SK-N-SH (cell line): ENCODE data around the gene ZNF587. TPM values are rescaled to one million over a fixed set of nuclear protein-coding genes. Genes with fewer than 3 reads are reported as not detected.
"Not testable (repeated sequence)": the region's sequence is repeated elsewhere in the genome, so short reads cannot be mapped to it uniquely, and the experiment has no call there.

ENCODE experiments used
- CTCF ChIA-PET: fragments of 300-600, 350-600 bp; formaldehyde crosslinking; extraction: SDS; loops from one replicate; lab custom pipeline; 2021; lab: Yijun Ruan, JAX
- POLR2A ChIA-PET: fragments of 350-600 bp; sonication (Branson Sonifier 250); formaldehyde crosslinking; extraction: SDS; loops from one replicate; lab custom pipeline; 2020; ENCODE audit warnings: antibody characterized with exemption, inconsistent platforms; lab: Yijun Ruan, JAX
- DNase-seq: peaks from one replicate; pipeline ENCODE4 v3.0.0; 2012
- H2AFZ ChIP-seq: fragments of 200-600 bp; sonication (generic); 2 replicates; pipeline ENCODE4 v1.8.1; 2016; ENCODE audit warnings: antibody characterized with exemption, mild to moderate bottlenecking, low read depth
- H3F3A ChIP-seq: fragments of 200-600 bp; sonication (generic); replicated peaks from 2 replicates; pipeline ENCODE3; 2016; ENCODE audit warnings: antibody characterized with exemption, mild to moderate bottlenecking; ENCODE audit not compliant: insufficient read depth
- H3K27ac ChIP-seq, 2 experiments: fragments of 200-500 bp in 1 of 2; fragments of 200-600 bp in 1 of 2; sonication (Bioruptor generic) in 1 of 2; sonication (generic), shearing (Covaris generic) in 1 of 2; 2 replicates each; pipeline versions ENCODE4 v1.5.1 to v1.6.1; 2014 to 2016; ENCODE audit warnings: low read depth in 2 of 2, inconsistent platforms in 1 of 2, low read length in 1 of 2, mild to moderate bottlenecking in 1 of 2, mixed read lengths in 1 of 2
- H3K27me3 ChIP-seq: fragments of 200-600 bp; sonication (generic), shearing (Covaris generic); 2 replicates; pipeline ENCODE4 v1.6.1; 2016; ENCODE audit warnings: mixed run types; ENCODE audit not compliant: insufficient read depth
- H3K36me3 ChIP-seq, 2 experiments: fragments of 200-500 bp in 1 of 2; fragments of 200-600 bp in 1 of 2; sonication (Bioruptor generic) in 1 of 2; sonication (generic) in 1 of 2; replicated peaks in 1 of 2; 2 replicates each; pipeline versions ENCODE3 to v1.5.1; 2014 to 2016; ENCODE audit warnings: low read length in 1 of 2, mild to moderate bottlenecking in 1 of 2; ENCODE audit not compliant: insufficient read depth in 2 of 2, control insufficient read depth in 1 of 2
- H3K4me1 ChIP-seq, 2 experiments: fragments of 200-500 bp in 1 of 2; fragments of 200-600 bp in 1 of 2; sonication (Bioruptor generic) in 1 of 2; sonication (generic), shearing (Covaris generic) in 1 of 2; 2 replicates each; pipeline versions ENCODE4 v1.5.1 to v1.6.1; 2014 to 2016; ENCODE audit warnings: low read depth in 1 of 2, low read length in 1 of 2, mixed run types in 1 of 2; ENCODE audit not compliant: insufficient read depth in 2 of 2, control insufficient read depth in 1 of 2
- H3K4me2 ChIP-seq: fragments of 200-600 bp; sonication (generic), shearing (Covaris generic); 2 replicates; pipeline ENCODE4 v1.6.1; 2017; ENCODE audit warnings: mixed run types
- H3K4me3 ChIP-seq, 2 experiments: fragments of 200-500 bp in 1 of 2; fragments of 200-600 bp in 1 of 2; sonication (Bioruptor generic) in 1 of 2; sonication (generic), shearing (Covaris generic) in 1 of 2; 2 replicates each; pipeline versions ENCODE4 v1.5.1 to v1.8.1; 2014 to 2016; ENCODE audit warnings: low read depth in 2 of 2, inconsistent platforms in 1 of 2, low read length in 1 of 2, mild to moderate bottlenecking in 1 of 2, mixed read lengths in 1 of 2, moderate library complexity in 1 of 2
- H3K79me2 ChIP-seq: fragments of 200-600 bp; sonication (generic); 2 replicates; pipeline ENCODE4 v1.8.1; 2017; ENCODE audit warnings: mild to moderate bottlenecking; ENCODE audit not compliant: insufficient read depth
- H3K9ac ChIP-seq: fragments of 200-600 bp; sonication (generic); 2 replicates; pipeline ENCODE4 v1.6.1; 2017; ENCODE audit warnings: mixed run types
- H3K9me2 ChIP-seq: fragments of 200-600 bp; sonication (generic); 2 replicates; pipeline ENCODE4 v1.6.1; 2017; ENCODE audit warnings: mixed run types
- H3K9me3 ChIP-seq: fragments of 200-600 bp; sonication (generic); 2 replicates; pipeline ENCODE4 v1.6.1; 2017; ENCODE audit warnings: mixed run types, mild to moderate bottlenecking, moderate library complexity
- H4K20me1 ChIP-seq: fragments of 200-600 bp; sonication (generic); 2 replicates; pipeline ENCODE4 v1.6.1; 2017; ENCODE audit warnings: mild to moderate bottlenecking, mixed run types; ENCODE audit not compliant: insufficient read depth
- FOSL2 ChIP-seq: IDR thresholded peaks from 2 replicates; pipeline ENCODE4 v1.4.0; 2012; ENCODE audit warnings: low read depth, mild to moderate bottlenecking, moderate library complexity, borderline replicate concordance
- GABPA ChIP-seq: IDR thresholded peaks from 2 replicates; pipeline ENCODE4 v1.4.0; 2012; ENCODE audit warnings: low read depth, mild to moderate bottlenecking
- GATA2 ChIP-seq: sonication (generic); formaldehyde crosslinking; IDR thresholded peaks from 2 replicates; pipeline ENCODE4 v1.5.0; 2020; ENCODE audit warnings: mild to moderate bottlenecking, missing genetic modification reagents
- NFIC ChIP-seq: IDR thresholded peaks from 2 replicates; pipeline ENCODE4 v1.4.0; 2012; ENCODE audit warnings: borderline replicate concordance
- NRF1 ChIP-seq: IDR thresholded peaks from 2 replicates; pipeline ENCODE4 v1.6.1; 2012; ENCODE audit warnings: low read depth, mild to moderate bottlenecking, low read length
- RAD21 ChIP-seq: IDR thresholded peaks from 2 replicates; pipeline ENCODE4 v1.6.1; 2012; ENCODE audit warnings: mild to moderate bottlenecking, low read length
- RCOR1 ChIP-seq: fragments of 150-350 bp; IDR thresholded peaks from 2 replicates; pipeline ENCODE4 v1.6.1; 2017; ENCODE audit warnings: antibody characterized with exemption, low read length
- RFX5 ChIP-seq: IDR thresholded peaks from 2 replicates; pipeline ENCODE4 v1.6.1; 2012; ENCODE audit warnings: mild to moderate bottlenecking, improper control_type of control experiment, low read length
- TCF12 ChIP-seq: IDR thresholded peaks from 2 replicates; pipeline ENCODE4 v1.4.0; 2012
- TEAD4 ChIP-seq: IDR thresholded peaks from 2 replicates; pipeline ENCODE4 v1.4.0; 2012; ENCODE audit warnings: mild to moderate bottlenecking, borderline replicate concordance; ENCODE audit not compliant: insufficient read depth
- WGBS: methylation state at CpG from one replicate; pipeline ENCODE4 v1.1.6; 2017; ENCODE audit warnings: low lambda C conversion rate; 5-methylcytosine and 5-hydroxymethylcytosine counted together
- polyA plus RNA-seq, 3 experiments: library from polyadenylated mRNA; depleted of rRNA; stranded (reverse); fragments of >200 nt; gene quantifications; 2 replicates each; pipeline ENCODE4 v1.2.3, GENCODE V29; 2012
- TF ChIP-seq, protein P1 (sequence below): IDR thresholded peaks from 2 replicates; pipeline ENCODE4; 2012
- TF ChIP-seq, protein P2 (sequence below): IDR thresholded peaks from 2 replicates; pipeline ENCODE4 v1.4.0; 2012; ENCODE audit warnings: low read depth
- TF ChIP-seq, protein P3 (sequence below): IDR thresholded peaks from 2 replicates; pipeline ENCODE4 v1.4.0; 2012; ENCODE audit warnings: low read depth, borderline replicate concordance

Gene ZNF587
- polyA plus RNA-seq, 1 of the 3 experiments (the other 2 are of a cell fraction) = 7.4 TPM

DNA sequence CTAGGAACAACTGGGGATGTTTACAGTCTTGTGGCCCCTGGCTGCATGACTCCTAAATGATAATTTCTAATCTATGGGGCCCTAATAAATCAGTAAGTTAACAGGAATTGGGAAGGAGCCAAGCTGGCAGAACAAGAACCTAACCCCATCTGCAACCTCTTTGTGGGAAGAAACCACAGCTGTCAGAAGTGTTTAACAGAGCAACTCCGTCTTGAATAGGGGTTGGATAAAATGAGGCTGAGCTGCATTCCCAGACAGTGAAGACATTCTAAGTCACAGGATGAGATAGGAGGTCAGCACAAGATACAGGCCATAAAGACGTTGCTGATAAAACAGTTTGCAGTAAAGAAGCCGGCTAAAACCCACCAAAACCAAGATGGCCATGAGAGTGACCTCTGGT is 41.0 kb downstream of the ZNF587 start:
- H3K27ac ChIP-seq, H3K9ac ChIP-seq, H3K9me3 ChIP-seq, H3K4me1 ChIP-seq, H3K4me2 ChIP-seq, H3K27me3 ChIP-seq, CTCF ChIA-PET, POLR2A ChIA-PET, H3K79me2 ChIP-seq, H4K20me1 ChIP-seq, H3F3A ChIP-seq, H3K36me3 ChIP-seq, H2AFZ ChIP-seq, H3K4me3 ChIP-seq, H3K9me2 ChIP-seq, DNase-seq: not testable (repeated sequence)
- WGBS = 33% methylated on average over 3 of the region's 3 CpGs
- TF ChIP-seq NFIC (peak; percentile 33; the same call in 1 of the 2 replicates), TCF12 (peak; percentile 53; the same call in 1 of the 2 replicates)
- TF ChIP-seq, protein P1, sequence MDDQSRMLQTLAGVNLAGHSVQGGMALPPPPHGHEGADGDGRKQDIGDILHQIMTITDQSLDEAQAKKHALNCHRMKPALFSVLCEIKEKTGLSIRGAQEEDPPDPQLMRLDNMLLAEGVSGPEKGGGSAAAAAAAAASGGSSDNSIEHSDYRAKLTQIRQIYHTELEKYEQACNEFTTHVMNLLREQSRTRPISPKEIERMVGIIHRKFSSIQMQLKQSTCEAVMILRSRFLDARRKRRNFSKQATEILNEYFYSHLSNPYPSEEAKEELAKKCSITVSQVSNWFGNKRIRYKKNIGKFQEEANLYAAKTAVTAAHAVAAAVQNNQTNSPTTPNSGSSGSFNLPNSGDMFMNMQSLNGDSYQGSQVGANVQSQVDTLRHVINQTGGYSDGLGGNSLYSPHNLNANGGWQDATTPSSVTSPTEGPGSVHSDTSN = peak; percentile 71
- TF ChIP-seq, all 33 proteins: peak for 3; not testable (repeated sequence) for 30

DNA sequence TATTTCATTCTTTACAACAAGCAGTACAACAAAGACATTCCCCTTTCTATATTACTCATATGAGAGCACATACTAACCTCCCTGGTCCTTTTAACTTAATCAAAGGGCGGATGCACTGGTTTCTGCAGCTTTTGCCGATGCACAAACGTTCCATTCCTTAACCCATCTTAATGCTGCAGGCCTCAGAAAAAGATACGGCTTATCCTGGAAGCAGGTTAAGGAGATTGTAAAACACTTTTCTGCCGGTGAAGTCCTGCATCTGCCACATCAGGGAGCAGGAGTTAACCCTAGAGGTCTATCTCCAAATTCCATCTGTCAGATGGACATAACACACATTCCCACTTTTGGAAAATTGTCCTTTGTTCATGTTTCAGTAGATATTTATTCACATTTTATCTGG is 50.7 kb downstream of the ZNF587 start:
- POLR2A ChIA-PET = no interaction called here
- 75% methylated on average over 5 of the region's 5 CpGs for WGBS

DNA sequence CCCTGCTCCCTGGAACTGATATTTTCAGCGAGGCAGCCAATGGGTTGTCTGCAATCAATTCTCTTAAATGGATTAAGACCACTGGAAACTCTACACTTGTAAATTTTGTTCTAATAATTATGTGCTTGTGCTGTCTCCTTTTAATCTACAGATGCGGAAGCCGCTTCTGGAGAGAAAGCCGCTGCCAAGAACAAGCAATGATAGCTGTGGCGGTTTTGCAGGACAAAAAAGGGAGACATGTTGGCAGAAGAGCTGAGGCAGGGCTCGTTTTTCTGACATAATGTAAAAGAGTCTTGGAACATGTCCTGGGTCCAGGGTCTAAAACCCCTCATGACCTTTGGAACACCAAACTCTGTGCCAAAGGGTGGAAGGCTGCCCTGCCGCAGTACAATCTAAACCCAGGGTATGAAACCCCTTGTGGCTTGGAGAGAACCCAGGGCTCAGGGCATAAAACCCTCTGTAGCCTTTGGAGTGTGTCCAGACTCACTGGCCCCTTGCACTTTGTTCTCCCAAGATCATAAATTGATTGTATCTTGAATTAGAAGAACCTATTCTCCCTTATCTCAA is 54.0 kb downstream of the ZNF587 start:
- H3K36me3 ChIP-seq = peaks cover 6 to 26% of the 10 kb centered on the region in 2 experiments
- H3K27me3 ChIP-seq = no peaks in the 10 kb centered on the region
- no peaks in the 10 kb centered on the region for H4K20me1 ChIP-seq
- ChIA-PET POLR2A (no interaction called here), CTCF (interaction anchor here (1.2 kb wide), 1 partner anchor 16 kb away, joined by 3 read pairs; no protein-coding TSS in a partner anchor)
- H2AFZ ChIP-seq = no peak overlapping the region
- no peak overlapping the region for H3K4me3 ChIP-seq
- H3K4me1 ChIP-seq = no peaks in the 10 kb centered on the region
- H3K9ac ChIP-seq = no peak overlapping the region
- no peak overlapping the region for H3K27ac ChIP-seq
- peaks cover 3% of the 10 kb centered on the region; the same call in 1 of the 2 replicates for H3K79me2 ChIP-seq
- no peak for DNase-seq
- H3K9me2 ChIP-seq = no peaks in the 10 kb centered on the region
- 0 out of 2 replicates have a peak, but pooled peaks cover 6% of the 10 kb centered on the region for H3K9me3 ChIP-seq
- no peaks in the 10 kb centered on the region for H3F3A ChIP-seq
- TF ChIP-seq GABPA (no peak), FOSL2 (no peak), TEAD4 (no peak)
- H3K4me2 ChIP-seq = no peak overlapping the region
- 68% methylated on average over 6 of the region's 7 CpGs for whole genome bisulfite sequencing

More for the DNA sequence above, 50.7 kb downstream of the ZNF587 start:
- no peaks in the 10 kb centered on the region for H4K20me1 ChIP-seq
- no peak overlapping the region for H3K4me3 ChIP-seq
- H3K79me2 ChIP-seq = no peaks in the 10 kb centered on the region
- no peaks in the 10 kb centered on the region for H3K27me3 ChIP-seq
- DNase-seq = no peak
- TF ChIP-seq NRF1 (no peak), RAD21 (no peak), GATA2 (CRISPR knock-in tag) (no peak), RFX5 (no peak), TCF12 (no peak), RCOR1 (no peak)
- TF ChIP-seq, protein P2, sequence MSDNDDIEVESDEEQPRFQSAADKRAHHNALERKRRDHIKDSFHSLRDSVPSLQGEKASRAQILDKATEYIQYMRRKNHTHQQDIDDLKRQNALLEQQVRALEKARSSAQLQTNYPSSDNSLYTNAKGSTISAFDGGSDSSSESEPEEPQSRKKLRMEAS = no peak
- TF ChIP-seq, protein P3, sequence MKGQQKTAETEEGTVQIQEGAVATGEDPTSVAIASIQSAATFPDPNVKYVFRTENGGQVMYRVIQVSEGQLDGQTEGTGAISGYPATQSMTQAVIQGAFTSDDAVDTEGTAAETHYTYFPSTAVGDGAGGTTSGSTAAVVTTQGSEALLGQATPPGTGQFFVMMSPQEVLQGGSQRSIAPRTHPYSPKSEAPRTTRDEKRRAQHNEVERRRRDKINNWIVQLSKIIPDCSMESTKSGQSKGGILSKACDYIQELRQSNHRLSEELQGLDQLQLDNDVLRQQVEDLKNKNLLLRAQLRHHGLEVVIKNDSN = no peak
- no peak overlapping the region for H3K4me2 ChIP-seq
- no peaks in the 10 kb centered on the region for H3K4me1 ChIP-seq
- no peak overlapping the region for H2AFZ ChIP-seq
- no peaks in the 10 kb centered on the region for H3K9me2 ChIP-seq
- CTCF ChIA-PET = no interaction called here
- no peaks in the 10 kb centered on the region for H3F3A ChIP-seq
- H3K9ac ChIP-seq = no peak overlapping the region
- no peak overlapping the region for H3K27ac ChIP-seq
- H3K9me3 ChIP-seq = 0 out of 2 replicates have a peak, but pooled peaks cover 6% of the 10 kb centered on the region
- peaks cover 0 to 13% of the 10 kb centered on the region in 2 experiments for H3K36me3 ChIP-seq
